Cardiac muscle cell (in vitro differentiated cells and primary cell): ENCODE data around the gene RHOBTB3. TPM values are rescaled to one million over a fixed set of nuclear protein-coding genes. Genes with fewer than 3 reads are reported as not detected.
"Not testable (repeated sequence)": the region's sequence is repeated elsewhere in the genome, so short reads cannot be mapped to it uniquely, and the experiment has no call there.

Source experiments
- DNase-seq, 2 donors: peaks; one replicate each; pipeline versions ENCODE4 v3.0.0 to v3.0.0-alpha.2; 2010 to 2017; ENCODE audit warnings: low read depth in 1 of 2, low spot score in 1 of 2
- H3K27ac ChIP-seq: fragments of 200-600 bp; sonication (generic); 2 replicates; pipeline ENCODE4 v1.5.1; 2016
- H3K27me3 ChIP-seq: fragments of 200-600 bp; sonication (generic); 2 replicates; pipeline ENCODE4 v1.6.0; 2016; ENCODE audit warnings: control low read depth
- H3K36me3 ChIP-seq: fragments of 200-600 bp; sonication (generic); 2 replicates; pipeline ENCODE4 v1.5.1; 2016; ENCODE audit warnings: control low read depth
- H3K4me1 ChIP-seq: fragments of 200-600 bp; sonication (generic); 2 replicates; pipeline ENCODE4 v1.8.1; 2017; ENCODE audit warnings: low read depth, mild to moderate bottlenecking, mixed run types
- H3K4me3 ChIP-seq: fragments of 200-600 bp; sonication (generic); 2 replicates; pipeline ENCODE4 v1.5.1; 2016; ENCODE audit warnings: mild to moderate bottlenecking
- H3K9me3 ChIP-seq: fragments of 200-600 bp; sonication (generic); 2 replicates; pipeline ENCODE4 v1.5.1; 2017; ENCODE audit warnings: low read depth, mild to moderate bottlenecking, control low read depth
- polyA plus RNA-seq: library from polyadenylated mRNA; unstranded; fragments of >200 nt; fragmentation: Nextera tagmentation; extraction: Ambion mirVana; gene quantifications from 2 replicates; pipeline ENCODE4 v1.2.1, GENCODE V29; 2016
- total RNA-seq: library from RNA; depleted of rRNA; stranded (reverse); fragments of >200 nt; gene quantifications from 2 replicates; pipeline ENCODE4 v1.2.3, GENCODE V29; 2016
- TF ChIP-seq, protein P1 (sequence below): IDR thresholded peaks from 2 replicates; pipeline ENCODE4 v1.5.1; 2012; ENCODE audit warnings: low read depth, mild to moderate bottlenecking, low read length

RHOBTB3 gene
- total and polyA plus RNA-seq, 2 experiments from 2014 or later = 455 to 477 TPM

GRCh38 chr5:95712347-95712958 is 18.7 kb upstream of the RHOBTB3 start:
- DNase-seq = peak; percentile 45 to 62
- H3K27ac ChIP-seq = peak overlapping the region; percentile 96
- TF ChIP-seq, protein P1, sequence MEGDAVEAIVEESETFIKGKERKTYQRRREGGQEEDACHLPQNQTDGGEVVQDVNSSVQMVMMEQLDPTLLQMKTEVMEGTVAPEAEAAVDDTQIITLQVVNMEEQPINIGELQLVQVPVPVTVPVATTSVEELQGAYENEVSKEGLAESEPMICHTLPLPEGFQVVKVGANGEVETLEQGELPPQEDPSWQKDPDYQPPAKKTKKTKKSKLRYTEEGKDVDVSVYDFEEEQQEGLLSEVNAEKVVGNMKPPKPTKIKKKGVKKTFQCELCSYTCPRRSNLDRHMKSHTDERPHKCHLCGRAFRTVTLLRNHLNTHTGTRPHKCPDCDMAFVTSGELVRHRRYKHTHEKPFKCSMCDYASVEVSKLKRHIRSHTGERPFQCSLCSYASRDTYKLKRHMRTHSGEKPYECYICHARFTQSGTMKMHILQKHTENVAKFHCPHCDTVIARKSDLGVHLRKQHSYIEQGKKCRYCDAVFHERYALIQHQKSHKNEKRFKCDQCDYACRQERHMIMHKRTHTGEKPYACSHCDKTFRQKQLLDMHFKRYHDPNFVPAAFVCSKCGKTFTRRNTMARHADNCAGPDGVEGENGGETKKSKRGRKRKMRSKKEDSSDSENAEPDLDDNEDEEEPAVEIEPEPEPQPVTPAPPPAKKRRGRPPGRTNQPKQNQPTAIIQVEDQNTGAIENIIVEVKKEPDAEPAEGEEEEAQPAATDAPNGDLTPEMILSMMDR = no peak
- peaks cover 45% of the 10 kb centered on the region for H3K4me1 ChIP-seq
- no peaks in the 10 kb centered on the region for H3K36me3 ChIP-seq
- no peak overlapping the region for H3K4me3 ChIP-seq
- H3K27me3 ChIP-seq = no peaks in the 10 kb centered on the region
- H3K9me3 ChIP-seq = no peaks in the 10 kb centered on the region

DNA sequence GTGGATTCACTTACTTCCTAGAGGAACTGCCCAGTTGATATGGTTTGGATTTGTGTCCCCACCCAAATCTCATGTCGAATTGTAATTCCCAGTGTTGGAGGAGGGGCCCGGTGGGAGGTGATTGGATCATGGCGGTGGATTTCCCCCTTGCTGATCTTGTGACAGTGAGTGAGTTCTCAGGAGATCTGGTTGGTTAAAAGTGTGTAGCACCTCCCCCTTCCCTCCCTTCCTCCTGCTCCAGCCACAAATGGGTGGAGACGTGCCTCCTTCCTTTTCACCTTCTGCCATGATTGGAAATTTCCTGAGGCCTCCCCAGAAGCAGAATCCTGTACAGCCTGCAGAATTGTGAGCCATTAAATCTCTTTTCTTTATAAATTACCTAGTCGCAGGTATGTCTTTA is 17.9 kb upstream of the RHOBTB3 start:
- H3K36me3 ChIP-seq = not testable (repeated sequence)

GRCh38 chr5:95713960-95714710 is 17.0 kb upstream of the RHOBTB3 start:
- Histone ChIP-seq H3K27me3 (no peaks in the 10 kb centered on the region), H3K9me3 (no peaks in the 10 kb centered on the region), H3K27ac (peak overlapping the region; percentile 96), H3K36me3 (no peaks in the 10 kb centered on the region), H3K4me3 (no peak overlapping the region), H3K4me1 (peaks cover 60% of the 10 kb centered on the region)
- peak in 1 of 2 donors; percentile 52 for DNase-seq
- TF ChIP-seq, protein P1 = no peak

More for the DNA sequence above, 17.9 kb upstream of the RHOBTB3 start:
- H3K27me3 ChIP-seq, DNase-seq, H3K4me3 ChIP-seq, H3K9me3 ChIP-seq: not testable (repeated sequence)
- H3K4me1 ChIP-seq = peaks cover 53% of the 10 kb centered on the region
- peak overlapping the region; percentile 96 for H3K27ac ChIP-seq

GRCh38 chr5:95715799-95716461 is 15.2 kb upstream of the RHOBTB3 start:
- H3K4me3 ChIP-seq = no peak overlapping the region

GRCh38 chr5:95717439-95717838 is 13.7 kb upstream of the RHOBTB3 start:
- H3K9me3 ChIP-seq = no peaks in the 10 kb centered on the region
- H3K4me3 ChIP-seq = no peak overlapping the region
- peak overlapping the region; percentile 59 for H3K27ac ChIP-seq
- TF ChIP-seq, protein P1 = no peak
- DNase-seq = no peak
- H3K4me1 ChIP-seq = peaks cover 55% of the 10 kb centered on the region
- H3K36me3 ChIP-seq = no peaks in the 10 kb centered on the region
- H3K27me3 ChIP-seq = no peaks in the 10 kb centered on the region

More at GRCh38 chr5:95715799-95716461, 15.2 kb upstream of the RHOBTB3 start:
- H3K27me3 ChIP-seq = no peaks in the 10 kb centered on the region
- peaks cover 59% of the 10 kb centered on the region for H3K4me1 ChIP-seq
- TF ChIP-seq, protein P1 = no peak
- peak in 1 of 2 donors; percentile 83 for DNase-seq
- H3K9me3 ChIP-seq = no peaks in the 10 kb centered on the region
- H3K36me3 ChIP-seq = no peaks in the 10 kb centered on the region
- H3K27ac ChIP-seq = no peak overlapping the region
